GM12864 (cell line): ENCODE data around the gene FLOT2.

ENCODE experiments used
- DNase-seq: peaks from one replicate; pipeline ENCODE4 v3.0.0-alpha.2; 2011; ENCODE audit warnings: low read depth
- H3K4me3 ChIP-seq: 2 replicates; pipeline ENCODE4 v1.5.1; 2011; ENCODE audit warnings: mild to moderate bottlenecking, low read depth, low read length, control low read depth
- TF ChIP-seq, protein P1 (sequence below): IDR thresholded peaks from 2 replicates; pipeline ENCODE4 v1.5.1; 2011; ENCODE audit warnings: low read depth, mild to moderate bottlenecking, moderate library complexity, low read length, control low read depth, inconsistent platforms; ENCODE audit errors: missing control alignments

FLOT2 gene

GRCh38 chr17:28917029-28917428 is 19.5 kb upstream of the FLOT2 start:
- no peak for DNase-seq
- TF ChIP-seq, protein P1, sequence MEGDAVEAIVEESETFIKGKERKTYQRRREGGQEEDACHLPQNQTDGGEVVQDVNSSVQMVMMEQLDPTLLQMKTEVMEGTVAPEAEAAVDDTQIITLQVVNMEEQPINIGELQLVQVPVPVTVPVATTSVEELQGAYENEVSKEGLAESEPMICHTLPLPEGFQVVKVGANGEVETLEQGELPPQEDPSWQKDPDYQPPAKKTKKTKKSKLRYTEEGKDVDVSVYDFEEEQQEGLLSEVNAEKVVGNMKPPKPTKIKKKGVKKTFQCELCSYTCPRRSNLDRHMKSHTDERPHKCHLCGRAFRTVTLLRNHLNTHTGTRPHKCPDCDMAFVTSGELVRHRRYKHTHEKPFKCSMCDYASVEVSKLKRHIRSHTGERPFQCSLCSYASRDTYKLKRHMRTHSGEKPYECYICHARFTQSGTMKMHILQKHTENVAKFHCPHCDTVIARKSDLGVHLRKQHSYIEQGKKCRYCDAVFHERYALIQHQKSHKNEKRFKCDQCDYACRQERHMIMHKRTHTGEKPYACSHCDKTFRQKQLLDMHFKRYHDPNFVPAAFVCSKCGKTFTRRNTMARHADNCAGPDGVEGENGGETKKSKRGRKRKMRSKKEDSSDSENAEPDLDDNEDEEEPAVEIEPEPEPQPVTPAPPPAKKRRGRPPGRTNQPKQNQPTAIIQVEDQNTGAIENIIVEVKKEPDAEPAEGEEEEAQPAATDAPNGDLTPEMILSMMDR, result no peak
- no peak overlapping the region for H3K4me3 ChIP-seq

DNA sequence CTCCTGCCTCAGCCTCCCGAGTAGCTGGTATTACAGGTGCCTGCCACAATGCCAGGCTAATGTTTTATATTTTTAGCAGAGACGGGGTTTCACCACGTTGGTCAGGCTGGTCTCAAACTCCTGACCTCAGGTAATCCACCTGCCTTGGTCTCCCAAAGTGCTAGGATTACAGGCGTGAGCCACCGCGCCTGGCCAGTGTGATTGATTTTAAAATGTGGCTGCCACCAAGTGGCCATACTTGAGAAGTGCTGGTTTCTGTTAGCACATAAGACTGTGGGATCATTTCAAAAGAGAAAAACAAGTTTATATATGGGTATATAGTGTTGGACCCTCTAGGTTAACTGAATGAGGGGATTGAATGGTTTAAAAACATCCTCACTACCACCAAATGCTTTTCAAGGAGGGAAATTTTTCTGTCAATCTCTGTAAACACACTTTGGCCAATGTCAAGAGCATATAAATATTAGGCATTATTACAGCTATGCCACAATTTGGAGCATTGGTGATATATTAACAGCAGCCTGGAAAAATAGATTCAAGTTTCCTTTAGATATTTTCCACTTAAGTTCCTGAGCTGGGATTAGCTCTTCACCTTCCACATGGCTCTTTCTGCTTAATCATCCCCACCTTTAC is 18.9 kb upstream of the FLOT2 start:
- H3K4me3 ChIP-seq, result no peak overlapping the region
- no peak for DNase-seq
- TF ChIP-seq, protein P1, result peak; percentile 60

DNA sequence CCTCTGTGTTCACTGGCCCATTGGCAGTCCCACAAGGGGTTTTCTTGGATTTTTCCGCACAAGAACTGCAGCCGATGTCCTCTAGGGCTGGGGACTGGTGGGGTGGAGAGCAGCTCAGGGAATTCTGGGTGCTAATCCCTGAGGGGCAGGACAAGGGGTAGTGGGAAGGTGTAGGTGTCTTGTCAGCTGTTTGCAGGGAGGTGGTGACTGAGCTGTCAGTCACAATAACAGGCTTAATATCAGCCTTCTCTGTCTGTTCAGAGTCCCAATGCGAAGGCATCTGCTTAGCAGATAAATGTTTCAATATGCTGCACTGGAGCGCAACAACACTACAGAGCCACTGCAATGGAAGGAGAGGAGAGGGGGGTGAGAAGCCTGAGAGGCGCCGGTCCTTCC is 15.4 kb upstream of the FLOT2 start:
- H3K4me3 ChIP-seq, result no peak overlapping the region
- DNase-seq, result no peak
- TF ChIP-seq, protein P1, result no peak

DNA sequence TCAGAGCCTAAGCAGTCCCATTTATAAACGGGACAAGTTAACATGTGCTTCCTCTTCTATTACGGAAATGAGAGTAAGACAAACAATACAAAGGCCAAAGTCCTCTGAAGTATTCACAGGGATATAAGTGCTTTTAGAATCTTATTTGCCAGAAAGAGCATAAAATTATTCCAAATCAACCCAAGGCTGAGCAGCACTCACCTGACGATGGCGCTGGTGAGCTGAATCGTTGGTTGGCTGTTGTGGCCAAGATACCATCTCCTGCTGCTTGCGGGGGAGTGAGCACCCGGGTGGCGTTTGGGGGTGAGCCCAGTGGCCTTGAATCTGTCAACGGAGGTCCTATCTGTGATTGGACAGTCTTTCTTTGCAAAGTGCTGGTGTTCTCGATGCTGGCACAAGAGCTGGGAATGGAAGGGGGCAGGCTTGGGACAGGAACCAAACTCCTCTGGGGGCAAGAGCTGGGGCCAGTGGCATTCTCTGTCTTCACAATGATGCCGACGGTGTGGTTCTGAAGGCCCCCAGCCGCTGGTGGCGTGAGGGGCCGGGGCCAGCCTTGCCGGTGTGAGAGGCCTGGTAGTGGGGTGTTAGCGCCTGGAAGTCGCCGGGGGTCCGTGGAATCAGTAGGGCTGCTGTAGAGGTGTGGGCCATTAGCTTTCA is 14.9 kb upstream of the FLOT2 start:
- no peak for DNase-seq

DNA sequence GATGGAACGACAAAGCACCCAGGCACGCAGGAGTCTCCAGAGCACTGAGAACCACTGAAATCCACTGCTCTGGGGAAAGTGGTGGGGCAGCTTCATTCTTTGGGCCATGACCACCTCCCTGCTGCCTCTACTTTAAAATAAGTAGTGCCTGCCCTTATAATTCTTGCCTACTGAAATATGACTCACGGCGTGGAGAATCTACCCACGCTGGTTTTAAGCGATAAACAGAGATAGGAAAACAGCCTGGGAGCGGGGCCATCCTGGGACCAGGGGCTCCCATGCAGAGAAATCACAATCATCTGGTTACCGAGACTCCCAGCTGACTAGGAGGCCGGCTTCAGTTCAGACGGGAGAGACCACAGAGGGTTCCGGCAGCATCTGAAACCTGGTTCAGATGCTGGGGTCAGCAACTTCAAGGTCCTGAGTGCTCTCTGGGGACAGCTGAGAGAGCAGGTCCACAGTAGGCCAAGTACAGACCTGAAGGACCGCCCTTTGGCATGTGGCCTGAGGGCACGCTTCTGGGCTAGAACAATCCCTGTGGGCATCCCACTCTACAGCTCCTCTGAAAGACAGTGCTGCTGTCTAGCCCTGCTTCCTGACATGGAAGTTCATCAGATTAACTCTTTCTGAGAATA is 14.0 kb upstream of the FLOT2 start:
- DNase-seq, result no peak
- no peak overlapping the region for H3K4me3 ChIP-seq
- TF ChIP-seq, protein P1, result no peak

More for the DNA sequence above, 14.9 kb upstream of the FLOT2 start:
- TF ChIP-seq, protein P1, result peak; percentile 11
- no peak overlapping the region for H3K4me3 ChIP-seq

DNA sequence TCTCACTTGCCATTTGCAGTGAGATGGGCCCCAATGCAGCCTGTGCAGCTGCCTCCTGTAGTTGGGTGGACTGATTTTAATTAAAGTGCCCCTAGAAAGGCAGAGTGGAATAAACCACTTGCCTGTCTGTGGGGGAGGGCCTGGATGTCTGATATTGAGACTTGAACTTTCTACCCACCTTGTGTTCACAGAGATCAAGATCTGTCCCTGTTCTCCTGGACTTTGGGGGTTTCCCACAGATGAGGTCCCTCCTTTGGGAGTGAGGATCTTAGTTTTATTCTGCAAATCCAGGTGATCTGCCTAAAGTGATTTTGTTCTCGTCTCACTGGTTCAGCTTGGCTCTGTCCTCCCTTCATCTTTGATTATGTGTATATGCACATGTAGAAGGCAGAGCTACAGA is 13.0 kb upstream of the FLOT2 start:
- TF ChIP-seq, protein P1, result no peak
- no peak for DNase-seq
- no peak overlapping the region for H3K4me3 ChIP-seq
